HG03432 (cell line): ENCODE data around the gene RUFY3.
"Not testable (repeated sequence)": the region's sequence is repeated elsewhere in the genome, so short reads cannot be mapped to it uniquely, and the experiment has no call there.

ENCODE experiments used
- ATAC-seq: cut with Tn5 transposase; IDR thresholded peaks from one replicate; pipeline ENCODE4 v1.9.1; 2021; ENCODE audit warnings: mild to moderate bottlenecking, moderate library complexity; ENCODE audit not compliant: unreplicated experiment

RUFY3 gene

DNA sequence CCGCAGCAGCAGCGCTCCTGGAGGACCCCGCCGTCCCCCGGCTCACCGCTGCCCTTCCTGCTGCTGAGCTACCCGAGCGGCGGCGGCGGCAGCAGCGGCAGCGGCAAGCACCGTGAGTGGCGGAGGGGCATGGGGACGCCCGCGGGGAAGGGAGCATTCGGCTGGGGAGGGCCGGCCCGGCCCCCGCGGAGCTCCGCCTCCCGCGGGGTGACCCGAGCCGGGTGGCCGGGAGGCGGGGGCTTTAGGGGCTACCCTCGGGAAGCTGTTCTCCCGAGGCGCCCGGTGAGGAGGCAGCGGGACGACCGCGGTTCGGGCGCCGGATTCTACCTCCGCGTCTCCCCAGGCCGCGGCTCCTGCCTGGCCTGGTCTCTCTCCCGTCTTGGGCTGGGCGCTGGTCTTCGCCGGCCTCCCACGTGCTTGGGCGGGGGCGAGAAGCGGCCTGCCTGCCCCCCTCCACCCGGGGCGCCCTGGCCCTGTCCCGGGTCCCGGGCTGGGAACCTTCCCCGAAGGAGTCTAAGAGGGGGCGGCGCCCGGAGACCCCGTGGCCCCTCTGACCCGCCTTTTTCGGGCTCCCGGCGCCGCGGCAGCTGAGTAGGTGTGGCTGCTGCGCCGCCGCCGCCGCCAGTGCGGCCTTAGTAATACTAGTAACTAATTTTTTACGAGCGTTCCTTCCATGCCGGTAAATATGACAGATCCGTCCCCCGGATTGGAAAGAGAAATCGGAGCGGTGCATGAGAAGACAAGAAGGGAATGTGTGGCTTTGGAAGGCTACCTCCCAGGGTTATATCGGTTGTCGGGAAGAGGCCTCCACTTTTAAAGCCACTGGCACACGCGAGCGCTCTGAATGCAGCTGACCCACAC is 16.4 kb upstream of the RUFY3 start:
- peak; percentile 67 for ATAC-seq

DNA sequence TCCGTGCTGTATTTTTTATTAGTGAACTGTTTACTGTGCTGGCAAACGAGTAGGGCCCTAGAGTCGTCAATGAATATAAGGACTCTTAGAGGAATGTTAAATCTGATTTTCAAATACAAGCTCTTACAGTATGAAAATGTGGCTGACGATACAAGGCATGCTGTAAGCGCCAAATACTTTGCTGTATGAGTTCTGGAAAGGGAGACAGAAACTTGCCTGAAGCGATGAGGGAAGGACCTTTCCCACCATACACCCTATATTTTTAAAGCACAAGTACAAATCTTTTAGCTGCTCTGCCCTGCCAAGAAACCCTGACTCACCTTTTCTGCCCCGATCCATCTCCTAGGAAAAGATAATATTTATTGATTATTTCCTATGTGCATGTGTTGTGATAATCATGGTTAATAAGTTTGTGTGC is 15.7 kb upstream of the RUFY3 start:
- ATAC-seq: no peak

DNA sequence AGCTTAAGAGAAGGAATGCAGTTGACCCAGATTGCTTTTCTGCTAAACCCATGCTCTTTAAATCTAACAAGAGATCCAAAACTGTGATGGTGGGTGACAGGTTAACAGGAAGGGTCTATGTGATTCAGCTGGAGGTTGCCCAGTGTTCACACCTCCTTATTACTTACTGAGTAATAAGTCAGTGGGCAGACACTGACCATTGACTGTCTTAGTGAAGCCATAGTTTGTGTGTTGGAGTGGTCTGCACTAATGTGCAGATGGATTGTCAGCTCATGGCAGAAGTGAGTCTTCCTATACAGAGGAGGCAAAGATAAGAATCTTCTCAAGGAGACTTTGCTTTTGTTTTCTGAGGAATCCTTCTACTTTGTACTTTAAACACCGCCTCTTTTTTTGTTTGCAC is 15.2 kb upstream of the RUFY3 start:
- ATAC-seq: no peak

DNA sequence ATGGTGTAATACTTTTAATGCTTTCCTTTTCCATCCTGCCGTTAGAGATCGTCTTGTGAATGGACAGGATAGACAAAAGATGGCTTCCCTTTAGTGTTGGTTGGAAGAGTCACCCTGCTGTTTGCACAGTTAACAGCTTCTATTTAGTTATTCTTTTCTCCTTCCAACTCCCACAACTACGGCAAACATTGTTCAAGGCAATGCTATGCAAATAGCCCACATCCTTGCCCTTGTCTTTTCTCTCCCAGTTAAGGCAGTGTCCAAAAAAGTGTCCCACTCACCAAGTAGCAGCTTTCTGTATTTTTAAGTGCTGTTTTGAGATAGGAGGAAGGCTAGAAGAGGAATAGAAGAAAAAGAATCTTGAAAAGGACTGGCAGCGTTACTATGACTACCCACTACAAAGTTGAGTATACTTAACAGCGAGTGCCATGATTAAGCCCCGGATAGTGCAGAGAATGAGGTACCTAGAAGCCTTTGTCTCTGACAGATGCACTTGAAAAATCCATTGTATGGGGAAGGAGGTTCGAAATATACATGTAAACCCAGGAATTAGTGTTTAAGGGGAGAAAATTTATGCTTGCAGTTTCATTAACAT is 12.1 kb upstream of the RUFY3 start:
- ATAC-seq: no peak

DNA sequence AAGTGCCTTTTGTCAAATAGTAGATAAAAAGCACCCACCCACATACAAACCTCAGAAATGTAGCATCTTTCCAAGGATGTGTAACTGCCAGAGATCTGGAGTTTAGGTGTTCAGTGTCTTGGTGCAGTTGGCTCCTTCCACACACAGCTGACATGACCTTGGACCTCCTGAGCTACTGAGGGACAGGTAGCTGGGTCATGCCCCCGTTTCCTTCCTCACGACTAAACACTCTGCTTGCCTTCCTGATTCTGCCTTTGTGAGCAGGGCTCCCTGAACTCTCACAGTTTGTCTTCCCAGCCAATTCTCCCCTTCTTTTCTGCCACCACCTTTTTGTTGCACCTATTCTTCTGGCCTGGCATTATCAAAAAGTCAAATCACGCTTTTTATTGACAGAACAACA is 10.2 kb upstream of the RUFY3 start:
- no peak for ATAC-seq

DNA sequence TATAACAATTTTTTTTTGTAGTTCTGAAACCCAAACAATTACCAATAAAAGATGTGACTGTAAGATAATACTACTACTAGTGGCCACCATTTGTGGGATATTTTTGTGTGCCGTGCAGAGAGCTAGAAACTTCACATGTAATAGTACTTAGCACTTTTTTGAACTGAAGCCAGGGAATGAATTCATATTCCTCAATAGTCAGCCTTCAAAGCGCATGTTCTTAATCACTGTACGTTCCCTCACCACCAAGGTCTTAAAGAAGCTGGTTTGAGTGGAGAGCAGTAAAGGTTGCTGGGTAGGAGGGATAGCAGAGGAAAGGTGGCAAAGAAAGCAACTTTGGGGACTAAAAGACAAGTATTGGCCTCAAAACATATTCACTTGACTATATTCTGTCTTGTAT is 9.6 kb upstream of the RUFY3 start:
- ATAC-seq: no peak

DNA sequence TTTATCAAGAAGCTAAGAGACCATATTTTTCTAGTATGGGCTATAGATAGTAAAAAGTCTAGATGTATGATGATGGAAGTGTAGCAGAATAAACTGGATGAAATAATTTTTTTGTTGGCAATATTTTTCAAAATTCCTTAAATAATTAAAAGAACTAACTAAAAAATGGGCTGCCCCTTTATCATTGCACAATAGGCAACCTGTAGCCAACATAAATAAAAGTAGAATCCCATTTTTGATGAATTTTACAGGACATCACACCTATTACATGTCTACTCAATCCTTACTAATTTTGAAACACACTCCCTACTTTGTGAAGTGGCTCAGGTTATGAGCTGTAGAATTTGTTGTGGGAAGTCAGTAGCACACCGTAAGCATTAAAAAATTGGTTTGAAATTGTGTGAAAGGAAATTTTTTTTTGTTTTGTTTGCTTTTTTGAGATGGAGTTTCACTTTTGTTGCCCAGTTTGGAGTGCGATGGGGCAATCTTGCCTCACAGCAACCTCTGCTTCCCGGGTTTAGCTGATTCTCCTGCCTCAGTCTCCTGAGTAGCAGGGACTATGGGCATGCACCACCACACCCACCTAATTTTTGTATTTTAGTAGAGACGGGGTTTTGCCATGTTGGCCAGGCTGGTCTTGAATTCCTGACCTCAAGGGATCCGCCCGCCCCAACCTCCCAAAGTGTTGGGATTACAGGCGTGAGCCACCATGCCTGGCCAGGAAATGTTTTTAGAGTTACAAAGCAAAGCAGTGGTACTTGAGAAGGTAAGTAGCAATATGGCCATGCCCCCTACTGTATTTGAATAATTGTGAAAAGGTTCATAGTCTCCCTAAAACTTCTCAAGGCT is 8.9 kb upstream of the RUFY3 start:
- ATAC-seq: peak; percentile 10

DNA sequence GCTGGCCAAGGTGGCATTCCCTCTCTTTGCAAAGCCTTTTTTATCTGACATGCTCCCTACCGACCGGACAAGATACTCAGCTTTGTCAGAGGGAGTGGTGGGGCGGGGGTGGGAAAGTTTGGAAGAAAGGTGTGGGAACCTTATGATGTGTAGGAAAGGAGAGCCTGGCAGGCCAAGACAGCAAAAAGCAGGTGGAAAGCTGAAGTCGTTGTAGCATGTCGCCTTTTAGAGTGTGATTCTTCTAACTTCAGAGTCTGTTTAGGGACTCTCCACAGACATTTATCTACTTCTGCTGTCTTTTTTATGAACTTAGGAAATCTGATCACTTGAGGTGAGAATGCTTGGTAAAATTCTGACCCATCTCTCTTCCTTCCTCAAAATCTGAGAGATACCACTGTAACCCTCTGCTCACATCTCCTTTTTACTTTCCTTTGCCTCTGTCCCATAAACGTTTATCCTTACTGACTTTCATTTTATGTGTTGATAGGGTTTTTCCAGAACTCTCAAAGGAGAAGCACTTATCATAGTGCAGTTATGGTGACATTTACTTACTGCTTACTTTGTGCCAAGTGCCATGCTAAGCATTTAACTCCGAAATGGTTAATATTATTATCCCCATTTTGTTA is 8.2 kb upstream of the RUFY3 start:
- ATAC-seq: peak; percentile 54

DNA sequence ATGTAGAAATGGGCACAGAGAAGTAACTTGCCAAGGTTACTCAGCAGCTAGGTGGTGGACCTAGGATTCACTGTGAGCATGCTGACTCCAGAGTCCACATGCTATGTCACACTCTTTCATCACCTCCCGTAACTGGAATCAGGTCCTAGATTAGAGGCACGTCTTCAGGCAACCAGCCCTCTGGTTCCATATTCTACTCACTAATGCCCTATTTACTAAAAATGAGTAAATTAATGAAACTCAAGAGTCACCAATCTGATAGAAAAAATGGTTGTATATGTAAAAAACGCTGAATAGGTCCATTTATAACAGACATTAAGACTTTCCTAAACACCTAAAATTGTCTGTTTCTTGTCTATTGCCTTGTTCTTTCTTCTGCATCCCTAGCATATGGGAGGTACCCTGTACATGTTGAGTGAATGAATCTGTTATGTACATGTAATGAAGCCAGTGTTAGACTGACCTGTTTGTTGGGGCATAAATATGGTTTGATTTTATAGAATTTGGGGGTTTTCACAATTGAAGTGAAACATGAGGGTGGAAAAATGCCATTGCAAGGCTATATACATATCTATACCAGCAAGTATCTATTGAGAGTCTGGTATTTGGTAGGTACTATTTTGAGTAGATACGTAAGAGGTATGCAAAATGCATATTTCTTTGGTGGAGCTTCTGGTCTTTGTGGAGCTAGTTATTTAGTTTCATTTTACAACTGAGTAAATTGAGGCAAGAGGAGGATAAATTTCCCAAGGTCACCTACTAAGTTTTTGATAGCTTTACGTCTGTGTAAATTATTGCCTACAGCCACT is 7.5 kb upstream of the RUFY3 start:
- ATAC-seq: peak; percentile 56

DNA sequence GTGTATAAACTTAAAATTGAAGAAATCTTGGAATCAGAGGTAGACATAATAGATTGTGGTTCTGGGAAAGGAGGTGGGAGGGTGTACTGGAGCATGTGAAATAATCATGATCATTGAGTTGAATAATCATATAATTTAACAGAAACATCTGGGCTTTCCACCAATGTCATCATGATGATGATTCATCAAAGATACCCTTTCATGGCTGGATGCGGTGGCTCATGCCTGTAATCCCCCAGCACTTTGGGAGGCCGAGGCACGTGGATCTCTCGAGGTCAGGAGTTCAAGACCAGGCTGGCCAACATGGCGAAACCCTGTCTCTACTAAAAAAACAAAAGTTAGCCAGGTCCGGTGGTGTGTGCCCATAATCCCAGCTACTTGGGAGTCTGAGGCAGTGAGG is 6.7 kb upstream of the RUFY3 start:
- ATAC-seq: peak; percentile 16

DNA sequence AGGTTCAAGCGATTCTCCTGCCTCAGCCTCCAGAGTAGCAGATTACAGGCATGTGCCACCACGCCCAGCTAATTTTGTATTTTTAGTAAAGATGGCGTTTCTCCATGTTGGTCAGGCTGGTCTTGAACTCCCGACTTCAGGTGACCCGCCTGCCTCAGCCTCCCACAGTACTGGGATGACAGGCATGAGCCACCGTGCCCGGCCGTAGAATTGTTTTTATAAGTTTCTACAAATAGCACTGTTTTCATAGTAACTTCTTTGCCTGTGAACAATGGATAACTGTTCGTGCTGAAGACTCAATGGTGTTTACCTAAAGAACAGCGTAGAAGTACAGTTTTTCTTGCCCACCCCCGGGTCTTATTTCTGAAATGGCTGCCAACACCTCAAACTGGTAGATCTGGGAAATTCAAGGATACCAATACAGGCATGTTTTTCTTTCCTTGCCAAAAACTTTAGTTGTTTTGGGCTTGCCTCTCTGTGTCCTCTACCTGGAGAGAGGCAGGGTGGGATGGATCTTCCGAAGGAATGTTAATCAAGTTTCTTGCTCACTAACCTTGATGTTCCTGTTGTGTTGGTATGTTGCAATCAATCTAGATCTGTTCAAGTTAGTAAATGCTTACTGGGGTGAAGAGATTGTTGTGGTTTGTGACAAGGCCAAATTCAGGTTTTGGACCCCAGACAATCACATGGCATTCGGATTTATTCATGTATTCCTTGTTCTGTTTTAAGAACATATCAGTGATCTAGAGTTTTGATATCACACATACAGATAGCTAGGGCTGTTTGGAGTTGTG is 2.8 kb upstream of the RUFY3 start:
- no peak for ATAC-seq

DNA sequence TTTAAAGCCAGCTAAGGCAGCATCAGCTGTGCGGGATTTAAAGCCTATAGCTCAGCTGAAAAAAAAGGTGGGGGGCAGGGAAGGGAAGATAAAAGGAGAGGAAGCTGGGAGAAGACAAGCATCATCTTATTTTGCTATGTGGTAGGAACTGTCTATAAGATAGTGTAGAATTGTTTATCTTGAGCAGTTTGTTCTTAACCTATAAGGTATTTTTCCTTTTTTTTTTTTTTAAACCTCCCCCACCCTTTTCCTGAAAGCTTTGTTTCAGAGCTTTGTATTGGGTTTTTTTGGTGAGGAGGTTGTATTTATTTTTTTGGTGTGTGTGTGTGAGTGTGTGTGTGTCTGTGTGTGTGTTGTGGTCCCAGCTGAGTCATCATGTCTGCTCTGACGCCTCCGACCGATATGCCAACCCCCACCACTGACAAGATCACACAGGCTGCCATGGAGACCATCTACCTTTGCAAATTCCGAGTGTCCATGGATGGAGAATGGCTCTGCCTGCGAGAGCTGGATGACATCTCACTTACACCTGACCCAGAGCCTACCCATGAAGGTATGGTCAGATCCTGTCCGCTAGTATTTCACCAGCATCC is 531 bp downstream of the RUFY3 start:
- ATAC-seq: no peak

DNA sequence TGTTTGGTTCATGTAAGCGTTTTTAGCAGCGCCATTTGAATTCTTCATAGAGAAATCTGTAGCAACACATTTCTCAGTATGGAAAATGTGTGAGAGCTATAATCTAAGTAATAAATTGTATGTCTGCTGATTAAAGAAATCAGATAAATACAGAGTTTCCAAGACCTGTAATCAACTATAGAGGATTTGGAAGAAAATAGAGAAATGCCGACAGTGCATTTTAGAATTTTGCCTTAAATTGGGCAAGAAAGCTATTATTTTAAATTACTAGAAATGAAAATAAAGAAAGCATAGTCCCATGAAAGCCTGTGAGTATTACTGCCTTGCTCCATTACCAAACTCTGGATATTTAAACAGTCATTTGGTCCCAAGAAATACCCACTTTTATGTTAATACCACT is 2.7 kb downstream of the RUFY3 start:
- ATAC-seq: no peak

DNA sequence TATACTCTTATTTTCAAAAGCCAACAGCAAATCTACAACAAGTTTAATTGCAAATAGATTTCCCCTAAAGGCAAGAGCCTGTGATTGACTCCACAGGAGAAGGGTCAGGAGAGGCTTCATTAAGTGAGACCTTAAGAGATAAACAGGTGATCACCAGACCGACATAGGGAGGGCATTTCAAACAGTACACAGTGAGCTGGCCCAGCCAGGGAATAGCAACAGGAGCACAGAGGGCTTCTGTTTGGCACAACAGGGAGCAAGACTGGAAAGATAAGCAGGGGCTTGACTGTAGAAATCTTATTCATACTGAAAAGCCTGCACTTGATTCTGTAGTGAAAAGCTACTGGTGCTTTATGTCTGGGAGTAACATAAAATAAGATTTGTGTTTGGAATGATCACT is 3.9 kb downstream of the RUFY3 start:
- no peak for ATAC-seq

DNA sequence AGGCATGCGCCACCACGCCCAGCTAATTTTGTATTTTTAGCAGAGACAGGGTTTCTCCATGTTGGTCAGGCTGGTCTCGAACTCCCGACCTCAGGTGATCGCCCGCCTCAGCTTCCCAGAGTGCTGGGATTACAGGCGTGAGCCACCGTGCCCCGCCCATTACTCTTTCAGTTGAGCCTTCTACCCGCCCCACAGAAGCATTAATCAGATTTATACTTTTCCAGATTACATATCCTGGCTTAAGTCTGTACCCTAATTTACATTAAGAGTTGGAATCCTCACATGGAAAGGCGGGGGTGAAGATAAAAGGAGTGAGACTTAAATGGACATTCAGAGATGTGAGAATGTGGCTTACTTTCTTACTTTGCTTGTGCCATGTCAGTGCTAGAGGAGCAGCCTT is 4.8 kb downstream of the RUFY3 start:
- not testable (repeated sequence) for ATAC-seq

DNA sequence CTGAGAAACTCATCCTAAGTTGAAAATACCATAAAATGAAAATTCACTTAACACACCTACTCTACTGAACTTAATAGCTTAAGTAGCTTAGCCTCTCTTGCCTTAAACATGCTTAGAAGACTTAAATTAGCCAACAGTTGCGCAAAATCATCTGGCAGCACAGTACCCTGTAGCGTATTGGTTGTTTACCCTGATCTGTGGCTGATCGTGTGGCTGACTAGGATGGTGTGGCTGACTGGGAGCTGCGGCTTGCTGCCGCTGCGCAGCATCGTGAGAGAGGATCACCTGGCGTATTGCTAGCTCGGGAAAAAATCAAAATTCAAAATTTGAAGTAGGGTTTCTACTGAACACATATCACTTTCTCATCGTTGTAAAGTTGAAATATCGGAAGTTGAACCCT is 6.3 kb downstream of the RUFY3 start:
- no peak for ATAC-seq

DNA sequence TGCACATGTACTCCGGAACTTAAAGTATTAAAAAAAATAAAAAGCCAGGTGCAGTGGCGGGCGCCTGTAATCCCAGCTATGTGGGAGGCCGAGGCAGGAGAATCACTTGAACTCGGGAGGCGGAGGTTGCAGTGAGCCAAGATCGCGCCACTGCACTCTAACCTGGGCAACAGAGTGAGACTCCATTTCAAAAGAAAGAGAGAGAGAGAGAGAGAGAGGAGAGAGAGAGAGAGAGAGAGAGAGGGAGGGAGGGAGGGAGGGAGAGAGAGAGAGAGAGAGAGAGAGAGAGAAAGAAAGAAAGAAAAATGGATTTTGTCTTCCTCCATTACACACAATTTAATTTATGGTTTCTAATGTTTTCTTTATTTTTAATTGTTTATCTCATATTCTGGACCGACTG is 11.1 kb downstream of the RUFY3 start:
- ATAC-seq: not testable (repeated sequence)

DNA sequence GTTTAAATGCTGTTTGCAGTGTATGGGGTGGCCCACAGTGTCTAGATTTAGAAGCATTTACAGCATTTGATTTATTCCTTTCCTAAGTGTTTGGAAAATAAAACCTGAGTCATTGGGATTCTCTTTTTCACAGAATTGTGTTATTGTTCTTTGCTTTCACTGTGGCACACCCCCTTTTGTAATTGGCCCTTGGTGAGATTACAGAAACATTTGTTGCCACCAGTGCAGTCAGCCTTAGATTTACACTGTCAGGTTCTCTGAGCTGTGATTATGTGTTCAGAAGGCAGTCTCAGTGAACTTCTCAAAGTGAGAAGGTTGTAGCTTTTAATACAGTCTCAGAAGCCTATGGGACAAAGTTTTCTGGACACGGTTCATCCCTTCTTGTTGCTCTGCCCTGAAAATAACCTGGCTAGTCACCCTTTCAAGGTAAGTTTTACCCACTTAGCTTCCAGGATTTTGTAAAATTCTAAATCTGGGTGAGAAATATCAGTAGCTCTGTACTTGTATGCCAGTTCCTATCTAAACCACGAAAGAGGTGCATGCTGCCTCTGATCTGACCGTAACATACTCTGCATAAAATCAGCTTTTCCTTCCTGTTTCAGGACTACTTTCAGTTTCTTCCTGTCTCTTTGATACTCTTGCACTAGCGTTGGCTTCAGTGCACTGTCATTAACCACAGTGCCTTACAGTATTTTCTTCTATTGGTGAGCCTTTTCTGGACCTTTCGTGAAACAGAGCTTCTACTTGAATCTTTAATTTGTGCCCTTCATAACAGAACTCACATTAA is 12.6 kb downstream of the RUFY3 start:
- peak; percentile 90 for ATAC-seq
